ENCODE data around the gene C2orf92. TPM values are rescaled to one million over a fixed set of nuclear protein-coding genes. Genes with fewer than 3 reads are reported as not detected.
"Not testable (repeated sequence)": the region's sequence is repeated elsewhere in the genome, so short reads cannot be mapped to it uniquely, and the experiment has no call there.

C2orf92 gene
- total RNA-seq, result 1 to 10 TPM; 4.0 to 5.5 TPM

GRCh38 chr2:97669448-97669847 is at the start of gene C2orf92:
TSS of gene C2orf92 (plus strand) at chr2:97669713. CDS start at chr2:97669789, 76 bp downstream.
- Mint-ChIP-seq H3K4me1 (ENCODE audit: low read depth) (peaks cover 25% of the 10 kb centered on the region), H3K4me3 (no peak within 1 kb of the TSS), H3K27me3 (ENCODE audit: low read depth) (no peaks in the 10 kb centered on the region), H3K36me3 (ENCODE audit: low read depth) (no peaks in the 10 kb centered on the region), H3K9me3 (ENCODE audit: insufficient read depth) (no peaks in the 10 kb centered on the region), H3K27ac (no peak within 1 kb of the TSS)
- DNase-seq (no peak), ATAC-seq (no peak)
- ChIA-PET CTCF (no interaction called here), POLR2A (no interaction called here)

- H3K27me3 Mint-ChIP-seq (ENCODE audit: low read depth); H3K9me3 Mint-ChIP-seq (ENCODE audit: insufficient read depth); H3K36me3 Mint-ChIP-seq (ENCODE audit: low read depth); DNase-seq; H3K4me3 Mint-ChIP-seq; CTCF ChIA-PET; H3K27ac Mint-ChIP-seq; H3K4me1 Mint-ChIP-seq (ENCODE audit: low read depth); ATAC-seq; POLR2A ChIA-PET: not testable (repeated sequence)
Measured at GRCh38 chr2:97620492-97620891, 49.0 kb upstream of the C2orf92 start.

- H3K4me3 Mint-ChIP-seq; DNase-seq; H3K36me3 Mint-ChIP-seq (ENCODE audit: low read depth); H3K4me1 Mint-ChIP-seq (ENCODE audit: low read depth); ATAC-seq; H3K27me3 Mint-ChIP-seq (ENCODE audit: low read depth); POLR2A ChIA-PET; H3K9me3 Mint-ChIP-seq (ENCODE audit: insufficient read depth); H3K27ac Mint-ChIP-seq; CTCF ChIA-PET: not testable (repeated sequence)
Measured at GRCh38 chr2:97622976-97623375, 46.5 kb upstream of the C2orf92 start.

- CTCF ChIA-PET; ATAC-seq; H3K4me3 Mint-ChIP-seq; H3K27ac Mint-ChIP-seq; H3K36me3 Mint-ChIP-seq (ENCODE audit: low read depth); H3K27me3 Mint-ChIP-seq (ENCODE audit: low read depth); H3K9me3 Mint-ChIP-seq (ENCODE audit: insufficient read depth); DNase-seq; POLR2A ChIA-PET; H3K4me1 Mint-ChIP-seq (ENCODE audit: low read depth): not testable (repeated sequence)
Measured at GRCh38 chr2:97625354-97626048, 44.0 kb upstream of the C2orf92 start.

GRCh38 chr2:97626049-97626430 is 43.5 kb upstream of the C2orf92 start:
- ATAC-seq; CTCF ChIA-PET; H3K9me3 Mint-ChIP-seq (ENCODE audit: insufficient read depth); H3K36me3 Mint-ChIP-seq (ENCODE audit: low read depth); DNase-seq; H3K27ac Mint-ChIP-seq; POLR2A ChIA-PET; H3K4me3 Mint-ChIP-seq; H3K4me1 Mint-ChIP-seq (ENCODE audit: low read depth): not testable (repeated sequence)
- H3K27me3 Mint-ChIP-seq (ENCODE audit: low read depth), result peaks cover 11% of the 10 kb centered on the region

- DNase-seq (no peak), ATAC-seq (no peak)
- no peaks in the 10 kb centered on the region for H3K9me3 Mint-ChIP-seq (ENCODE audit: insufficient read depth)
- peaks cover 9% of the 10 kb centered on the region for H3K27me3 Mint-ChIP-seq (ENCODE audit: low read depth)
- peaks cover 22% of the 10 kb centered on the region for H3K36me3 Mint-ChIP-seq (ENCODE audit: low read depth)
- peaks cover 17% of the 10 kb centered on the region for H3K4me1 Mint-ChIP-seq (ENCODE audit: low read depth)
- POLR2A ChIA-PET, result interaction anchor here (11.8 kb wide), 1 partner anchor 18 kb away, joined by 187 read pairs; the partner anchor contains the start of gene ACTR1B
- CTCF ChIA-PET, result interaction anchor here (0.8 to 4.2 kb wide), 4 partner anchors 10 to 56 kb away, joined by 4 to 47 read pairs (median 22); partner anchors contain the start of gene ACTR1B
- no peak overlapping the region for H3K4me3 Mint-ChIP-seq
- no peak overlapping the region for H3K27ac Mint-ChIP-seq
Measured at GRCh38 chr2:97644023-97644717, 25.3 kb upstream of the C2orf92 start.

- H3K4me3 Mint-ChIP-seq, result peak overlapping the region; percentile 89
- no peak for DNase-seq
- peak; percentile 59 for ATAC-seq
- no peaks in the 10 kb centered on the region for H3K9me3 Mint-ChIP-seq (ENCODE audit: insufficient read depth)
- peaks cover 30% of the 10 kb centered on the region for H3K36me3 Mint-ChIP-seq (ENCODE audit: low read depth)
- ChIA-PET CTCF (interaction anchor here (0.8 to 4.2 kb wide), 9 partner anchors 11 to 103 kb away, joined by 3 to 47 read pairs (median 8); partner anchors contain the start of gene ACTR1B), POLR2A (interaction anchor here (0.6 to 11.8 kb wide), 20 partner anchors 10 to 1582 kb away, joined by 3 to 187 read pairs (median 6); partner anchors contain the start of genes ACTR1B, ANKRD36B and ZAP70)
- H3K27me3 Mint-ChIP-seq (ENCODE audit: low read depth), result peaks cover 2% of the 10 kb centered on the region
- H3K4me1 Mint-ChIP-seq (ENCODE audit: low read depth), result peaks cover 17% of the 10 kb centered on the region
- peak overlapping the region; percentile 93 for H3K27ac Mint-ChIP-seq
Measured at GRCh38 chr2:97645112-97645694, 24.3 kb upstream of the C2orf92 start.

- DNase-seq (peak; percentile 99), ATAC-seq (peak; percentile 98)
- Mint-ChIP-seq H3K36me3 (ENCODE audit: low read depth) (peaks cover 33% of the 10 kb centered on the region), H3K4me1 (ENCODE audit: low read depth) (peaks cover 17% of the 10 kb centered on the region), H3K9me3 (ENCODE audit: insufficient read depth) (no peaks in the 10 kb centered on the region), H3K27ac (peak within 1 kb of the TSS; percentile 93), H3K4me3 (peak within 1 kb of the TSS; percentile 89), H3K27me3 (ENCODE audit: low read depth) (peaks cover 2% of the 10 kb centered on the region)
- ChIA-PET CTCF (interaction anchor here (0.7 to 4.2 kb wide), 11 partner anchors 10 to 102 kb away, joined by 3 to 47 read pairs (median 5); partner anchors contain the start of gene ACTR1B), POLR2A (interaction anchor here (0.6 to 11.8 kb wide), 22 partner anchors 10 to 1583 kb away, joined by 3 to 187 read pairs (median 5); partner anchors contain the start of genes ACTR1B, ANKRD36B and ZAP70)
Measured at GRCh38 chr2:97645695-97646629, 23.6 kb upstream of the C2orf92 start, which contains the start of gene COX5B. TSS of gene COX5B (plus strand) at chr2:97646062. CDS start at chr2:97646087, 25 bp downstream.

- Mint-ChIP-seq H3K27ac (peak overlapping the region; percentile 93), H3K9me3 (ENCODE audit: insufficient read depth) (no peaks in the 10 kb centered on the region), H3K27me3 (ENCODE audit: low read depth) (peaks cover 2% of the 10 kb centered on the region), H3K36me3 (ENCODE audit: low read depth) (peaks cover 33% of the 10 kb centered on the region), H3K4me3 (peak overlapping the region; percentile 89), H3K4me1 (ENCODE audit: low read depth) (peaks cover 17% of the 10 kb centered on the region)
- ChIA-PET CTCF (interaction anchor here (1.3 to 4.2 kb wide), 6 partner anchors 9 to 62 kb away, joined by 4 to 47 read pairs (median 20); partner anchors contain the start of gene ACTR1B), POLR2A (interaction anchor here (0.7 to 11.8 kb wide), 11 partner anchors 9 to 1582 kb away, joined by 3 to 187 read pairs (median 7); partner anchors contain the start of genes ACTR1B, ANKRD36B and ZAP70)
- no peak for ATAC-seq
- DNase-seq, result no peak
Measured at GRCh38 chr2:97646977-97647376, 22.5 kb upstream of the C2orf92 start.

GRCh38 chr2:97651114-97651513 is 18.4 kb upstream of the C2orf92 start:
- no peaks in the 10 kb centered on the region for H3K9me3 Mint-ChIP-seq (ENCODE audit: insufficient read depth)
- CTCF ChIA-PET, result interaction anchor here (0.8 to 2.7 kb wide), 9 partner anchors 11 to 98 kb away, joined by 3 to 15 read pairs (median 3); partner anchors contain the start of genes ACTR1B and ZAP70
- ATAC-seq, result no peak
- peaks cover 9% of the 10 kb centered on the region for H3K4me1 Mint-ChIP-seq (ENCODE audit: low read depth)
- H3K27ac Mint-ChIP-seq, result no peak overlapping the region
- no peaks in the 10 kb centered on the region for H3K27me3 Mint-ChIP-seq (ENCODE audit: low read depth)
- peaks cover 58% of the 10 kb centered on the region for H3K36me3 Mint-ChIP-seq (ENCODE audit: low read depth)
- DNase-seq, result no peak
- H3K4me3 Mint-ChIP-seq, result no peak overlapping the region
- POLR2A ChIA-PET, result interaction anchor here (11.8 kb wide), 1 partner anchor 12 kb away, joined by 187 read pairs; the partner anchor contains the start of gene ACTR1B
